CD4-positive, alpha-beta T cell treated with Interferon gamma for 1 hour (primary cell): Measurements from ENCODE around the gene TMA7.
"Not testable (repeated sequence)": the region's sequence is repeated elsewhere in the genome, so short reads cannot be mapped to it uniquely, and the experiment has no call there.

Source experiments
- DNase-seq: peaks from one replicate; pipeline ENCODE4 v3.0.0-alpha.2; 2020

TMA7 gene

DNA sequence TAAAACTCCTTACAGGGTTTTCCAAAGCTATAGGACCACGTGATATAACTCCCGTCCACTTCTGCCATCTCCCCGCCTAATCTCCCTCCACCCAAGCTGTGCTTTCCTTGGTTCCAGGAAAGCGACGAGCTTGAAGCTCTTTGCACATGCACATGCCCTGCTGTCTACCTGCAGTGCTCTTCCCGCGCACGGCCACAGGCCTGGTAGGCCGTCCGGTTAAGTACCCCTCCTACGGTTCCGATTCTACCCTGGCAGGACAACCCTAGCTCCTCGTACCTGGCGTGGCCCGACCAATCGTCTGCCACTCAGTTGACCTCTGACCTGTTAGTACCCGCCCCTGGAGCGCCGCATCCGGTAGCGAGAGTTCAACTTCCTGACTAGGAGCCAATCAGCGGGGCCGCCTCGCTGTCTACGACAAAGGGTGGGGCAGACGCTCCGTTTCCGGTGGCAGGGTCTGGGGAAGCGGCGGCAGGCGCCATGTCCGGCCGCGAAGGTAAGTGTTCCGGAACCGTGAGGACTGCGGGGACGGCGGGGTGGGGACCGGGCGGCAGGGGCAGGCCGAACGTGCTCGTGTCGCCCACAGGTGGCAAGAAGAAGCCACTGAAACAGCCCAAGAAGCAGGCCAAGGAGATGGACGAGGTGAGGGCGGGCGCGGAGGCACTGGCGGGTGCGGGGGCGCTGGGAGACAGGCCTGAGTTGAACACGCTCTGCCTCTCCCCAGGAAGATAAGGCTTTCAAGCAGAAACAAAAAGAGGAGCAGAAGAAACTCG, at the start of gene TMA7, which contains the start of gene CCDC51:
TMA7 (plus strand) TSS at position 438 of the 770 bp plus-strand sequence; CDS start at position 478, 40 bp downstream.
CCDC51 (minus strand) TSS at position 300 of the 770 bp plus-strand sequence. CDS start 4,991 bp downstream, outside the sequence.
- DNase-seq: peak; percentile 98

DNA sequence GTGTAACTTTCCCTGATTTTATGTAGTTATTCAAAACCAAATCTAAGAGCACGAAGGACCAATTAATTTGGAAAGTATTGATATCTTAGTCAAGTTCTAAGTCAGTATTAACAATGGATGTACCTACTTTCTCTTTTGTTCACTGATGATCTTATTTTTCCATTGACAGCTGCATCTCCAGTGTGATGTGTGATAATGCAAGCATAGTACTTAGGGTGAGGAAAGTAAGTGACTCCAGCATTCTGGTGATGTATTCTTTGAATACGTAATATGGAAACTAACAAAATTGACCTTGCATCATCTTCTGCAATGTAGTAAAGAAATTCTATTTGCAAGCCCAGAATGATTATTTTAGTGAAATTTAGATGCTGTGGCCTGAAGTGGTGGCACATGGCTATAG, 45.7 kb upstream of the TMA7 start:
- DNase-seq: no peak

DNA sequence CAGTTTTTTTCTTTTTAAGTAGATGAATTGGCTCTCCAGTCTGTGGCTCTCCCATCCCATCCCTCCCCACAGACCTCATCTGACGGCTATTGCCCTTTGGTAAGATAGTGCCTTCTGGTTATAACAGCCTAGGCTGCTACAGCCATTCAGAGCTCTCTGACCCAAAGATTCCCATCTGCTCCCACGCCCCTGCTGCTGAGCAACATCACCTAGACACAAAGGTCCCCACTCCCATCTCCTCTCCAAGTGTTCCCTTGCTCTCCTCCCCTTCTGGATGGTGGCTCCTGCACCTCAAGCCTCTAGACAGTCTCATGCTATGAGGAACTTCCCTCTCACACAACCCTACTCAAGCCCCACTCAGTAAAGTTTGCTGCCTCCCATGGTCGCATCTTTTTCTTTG, 44.3 kb upstream of the TMA7 start:
- DNase-seq: no peak

DNA sequence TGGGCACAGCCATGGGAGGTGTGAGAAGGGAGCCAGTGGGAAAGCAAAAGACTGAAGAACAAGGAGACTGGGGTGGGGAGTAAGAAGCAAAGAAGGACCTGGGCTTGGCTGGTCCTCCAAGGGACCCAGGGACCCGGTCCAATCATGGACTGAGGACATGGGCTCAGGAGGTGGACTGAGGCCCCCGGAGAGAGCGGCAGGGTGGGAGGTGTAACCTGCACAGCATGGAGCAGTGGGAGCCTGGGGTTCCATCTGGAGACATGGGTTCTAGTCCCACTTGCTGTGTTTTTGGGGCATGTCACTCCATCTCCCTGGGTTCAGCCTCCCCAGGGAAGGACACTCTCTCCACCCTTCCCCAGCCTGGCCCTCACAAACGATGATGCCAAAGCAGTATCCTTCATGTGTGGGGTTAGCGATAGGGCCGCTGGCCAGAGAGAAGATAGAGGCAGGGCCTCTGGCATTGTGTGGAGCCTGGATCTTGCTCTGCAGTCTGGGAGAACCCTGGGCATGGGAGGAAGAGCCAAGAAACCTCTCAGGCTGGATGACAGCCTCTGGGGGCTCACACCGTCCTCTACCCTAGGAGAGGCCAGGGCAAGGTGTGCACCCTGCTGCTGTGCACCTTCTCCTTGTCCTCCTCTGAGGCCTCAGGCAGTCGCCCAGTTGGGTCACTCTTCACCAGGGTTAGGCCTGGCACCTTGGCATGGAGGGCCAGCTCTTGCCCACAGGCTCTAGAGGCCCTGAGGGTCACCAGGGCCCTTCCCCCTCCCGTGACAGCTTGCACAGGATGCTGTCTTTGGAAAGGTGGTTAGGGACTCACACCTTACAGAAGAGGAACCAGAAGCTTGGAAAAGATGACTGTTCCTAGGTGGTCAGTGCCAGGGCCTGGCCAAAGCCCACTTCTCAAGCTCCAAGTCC, 42.0 kb upstream of the TMA7 start:
- no peak for DNase-seq

DNA sequence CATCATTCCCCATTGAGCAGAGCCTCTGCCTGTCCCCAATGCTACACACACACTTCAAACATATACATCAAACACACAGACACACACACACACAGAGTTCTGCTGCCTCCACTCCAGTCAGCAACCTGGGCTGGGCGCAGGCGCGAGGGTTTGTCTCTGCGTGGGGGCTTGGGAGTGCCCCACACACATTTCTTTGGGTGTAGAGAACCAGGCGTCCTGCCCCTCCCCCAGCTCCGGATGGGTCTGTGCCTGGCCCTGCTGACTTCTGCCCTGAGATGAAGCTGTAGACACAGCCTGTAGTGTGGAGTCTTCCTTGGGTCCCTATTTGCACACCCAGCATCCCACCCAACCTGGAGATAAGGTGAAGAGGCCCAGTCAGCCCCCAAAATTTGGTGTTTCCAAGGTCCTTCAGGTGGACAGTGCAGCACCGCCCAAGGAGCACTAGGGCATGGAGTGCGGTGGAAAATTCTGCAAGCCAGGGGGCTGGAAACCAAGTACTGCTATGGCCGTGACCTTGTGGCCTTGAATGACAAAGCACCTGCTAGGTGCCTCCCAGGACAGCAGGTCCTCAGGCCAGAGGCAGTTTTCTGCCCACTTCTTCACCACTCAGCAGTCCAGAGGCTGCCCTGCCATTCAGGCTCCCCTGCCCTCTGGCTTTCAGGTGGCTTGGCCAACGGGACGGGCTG, 41.2 kb upstream of the TMA7 start:
- no peak for DNase-seq

DNA sequence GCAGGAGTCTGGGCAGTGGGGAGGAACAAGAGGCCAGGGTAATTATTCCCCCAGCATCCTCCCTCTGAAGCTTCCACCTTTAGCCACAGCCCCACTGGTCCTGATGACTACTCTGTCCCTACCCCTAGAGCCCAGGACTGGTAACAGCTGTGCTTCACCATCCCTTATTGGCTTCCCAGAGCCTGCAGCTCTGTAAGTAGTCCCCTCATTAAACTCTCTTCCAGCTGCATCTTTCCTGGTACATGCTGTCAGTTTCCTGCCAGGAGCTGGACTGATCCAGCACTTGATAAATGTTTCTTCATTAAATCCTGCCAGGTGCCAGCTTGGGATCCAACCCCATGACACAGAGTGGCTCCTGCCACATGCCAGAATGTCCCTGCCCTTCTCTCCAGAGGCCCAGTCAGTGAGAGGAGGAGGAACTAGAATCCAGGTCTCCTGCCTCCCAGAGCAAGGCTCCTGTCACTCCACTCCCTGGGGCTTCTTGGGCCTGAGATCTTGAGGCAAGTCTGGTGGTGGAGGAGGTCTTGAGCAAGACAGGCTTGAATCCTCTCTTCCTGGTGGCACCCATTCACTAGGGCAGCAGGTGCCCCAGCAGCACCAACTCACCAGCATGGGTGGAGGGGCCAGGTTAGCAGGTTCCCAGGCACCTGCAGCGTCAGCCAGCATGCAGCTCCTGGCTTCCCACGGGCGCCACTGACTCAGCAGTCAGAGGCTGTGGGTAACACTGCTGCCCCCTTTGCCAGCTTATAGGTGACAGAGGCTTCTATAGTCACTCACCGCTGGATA, 40.5 kb upstream of the TMA7 start:
- DNase-seq: no peak

DNA sequence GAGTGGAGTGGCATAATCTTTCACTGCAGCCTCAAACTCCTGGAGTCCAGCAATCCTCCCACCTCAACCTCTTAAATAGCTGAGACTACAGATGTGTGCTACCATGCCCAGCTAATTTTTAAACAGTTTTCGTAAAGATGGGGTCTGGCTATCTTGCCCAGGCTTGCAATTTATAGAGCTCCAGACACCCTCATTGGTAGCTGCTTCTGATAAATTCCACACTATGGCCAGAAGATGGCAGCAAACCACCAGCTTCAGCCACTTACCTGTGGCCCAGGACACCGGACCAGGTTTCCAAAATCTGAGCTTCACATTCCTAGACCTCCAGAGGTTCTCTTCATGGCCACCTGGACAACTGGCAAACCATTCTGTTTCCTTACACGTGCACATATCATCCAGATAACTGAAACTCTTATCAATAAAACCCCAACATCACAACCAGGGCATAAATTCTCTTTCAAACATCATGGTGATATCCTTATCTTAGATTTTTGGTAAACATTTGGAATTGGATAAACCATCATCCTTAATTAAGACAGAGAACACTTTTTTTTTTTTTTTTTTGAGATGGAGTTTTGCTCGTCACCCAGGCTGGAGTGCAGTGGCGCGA, 39.1 kb upstream of the TMA7 start:
- DNase-seq: peak; percentile 65

DNA sequence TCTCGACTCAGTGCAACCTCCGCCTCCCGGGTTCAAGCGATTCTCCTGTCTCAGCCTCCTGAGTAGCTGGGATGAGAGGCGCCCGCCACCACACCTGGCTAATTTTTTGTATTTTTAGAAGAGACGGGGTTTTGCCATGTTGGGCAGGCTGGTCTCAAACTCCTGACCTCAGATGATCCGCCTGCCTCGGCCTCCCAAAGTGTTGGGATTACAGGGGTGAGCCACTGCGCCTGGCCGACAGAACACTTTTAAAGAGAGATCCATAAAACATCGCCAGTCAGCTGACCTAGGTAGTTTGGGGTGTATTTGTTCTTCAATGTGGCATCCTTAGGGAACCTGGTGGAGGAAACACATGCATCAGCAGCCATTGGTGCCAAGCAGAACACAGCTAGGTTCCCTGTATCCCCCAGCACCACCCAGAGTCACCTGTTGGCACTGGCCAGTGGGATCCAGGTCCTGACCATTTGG, 38.6 kb upstream of the TMA7 start:
- DNase-seq: not testable (repeated sequence)

DNA sequence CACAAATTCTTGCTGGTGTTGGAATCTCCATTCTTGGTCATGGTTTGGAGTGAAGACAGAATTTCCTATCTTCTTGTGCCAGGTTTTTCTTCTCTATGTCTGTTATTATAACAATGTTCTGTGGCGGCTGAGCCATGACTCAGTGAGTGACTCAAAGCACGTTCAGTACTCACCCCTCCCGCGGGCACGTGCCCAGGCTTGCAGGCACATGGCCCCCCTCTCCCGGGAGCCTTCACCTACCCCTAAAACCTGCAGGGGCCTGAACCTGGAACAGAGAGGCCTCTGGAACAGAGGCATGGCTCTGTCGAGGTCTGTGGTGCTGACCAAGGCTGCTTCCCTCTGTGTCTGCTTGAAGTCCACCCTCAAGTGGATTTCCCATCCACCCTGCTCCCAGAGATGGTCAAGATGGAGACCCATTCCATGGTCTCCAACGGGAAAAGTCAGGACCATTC, 37.8 kb upstream of the TMA7 start:
- DNase-seq: no peak

DNA sequence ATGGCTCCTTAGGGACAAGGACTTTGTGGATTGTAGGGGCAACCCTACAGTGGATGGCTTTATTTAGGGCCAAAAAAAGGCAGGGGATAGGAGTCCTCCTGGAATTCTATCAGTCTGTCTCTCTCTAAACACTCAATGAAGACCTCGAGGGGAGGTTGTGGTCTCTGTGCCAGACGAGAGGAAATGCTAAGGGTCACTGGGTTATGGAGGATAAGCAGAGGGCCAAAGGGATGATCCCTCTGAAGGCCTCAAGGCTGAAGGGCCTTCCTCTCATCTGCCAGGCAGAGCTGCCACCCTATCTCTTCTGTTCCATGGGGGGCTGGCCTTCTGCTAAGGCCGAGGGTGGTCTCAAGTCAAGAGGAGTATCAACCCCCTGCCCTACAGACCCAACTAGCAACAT, 37.1 kb upstream of the TMA7 start:
- no peak for DNase-seq

DNA sequence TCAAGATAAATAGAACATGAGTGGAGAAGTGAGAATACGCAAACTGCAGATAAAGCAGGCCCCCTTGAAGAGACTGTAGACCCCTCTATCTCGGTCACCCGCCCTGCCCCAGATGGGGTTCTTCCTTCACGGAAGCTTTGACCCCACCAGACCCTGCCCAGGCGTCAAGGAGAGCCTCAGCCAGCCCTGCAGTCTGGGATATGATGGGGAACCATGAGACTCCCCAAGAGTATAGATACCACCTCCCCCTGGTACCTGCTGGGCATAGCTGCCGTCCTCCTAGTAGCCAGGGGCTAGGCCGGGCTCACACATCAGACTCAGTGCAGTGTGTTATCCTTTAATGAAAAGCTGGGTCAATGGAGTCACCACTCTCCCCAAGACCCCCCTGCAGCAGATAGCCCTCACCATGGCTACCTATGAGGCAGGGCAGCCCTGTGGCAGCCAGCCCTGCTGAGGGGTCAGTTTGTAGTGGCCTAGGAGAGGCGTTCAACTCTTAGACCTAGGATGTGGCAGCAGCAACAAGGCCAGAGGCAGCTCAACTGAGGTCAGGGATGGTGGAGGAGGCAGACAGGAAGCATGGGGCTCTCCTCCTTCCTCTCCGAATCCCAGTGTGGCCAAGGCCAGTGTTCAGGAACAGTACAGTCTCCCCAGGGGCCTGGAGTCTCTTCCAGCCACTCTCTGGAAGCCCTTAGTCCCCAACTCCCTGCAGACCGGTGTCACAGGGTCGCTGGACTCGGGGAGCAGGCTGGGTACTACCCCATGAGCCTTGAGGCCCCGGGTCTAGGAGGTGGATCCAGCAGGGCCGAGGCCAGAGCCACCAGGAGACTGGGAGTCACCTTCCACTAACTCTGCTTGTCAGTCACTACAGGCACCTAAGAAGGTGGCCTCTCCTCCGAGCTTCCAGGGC, 36.3 kb upstream of the TMA7 start:
- DNase-seq: no peak

DNA sequence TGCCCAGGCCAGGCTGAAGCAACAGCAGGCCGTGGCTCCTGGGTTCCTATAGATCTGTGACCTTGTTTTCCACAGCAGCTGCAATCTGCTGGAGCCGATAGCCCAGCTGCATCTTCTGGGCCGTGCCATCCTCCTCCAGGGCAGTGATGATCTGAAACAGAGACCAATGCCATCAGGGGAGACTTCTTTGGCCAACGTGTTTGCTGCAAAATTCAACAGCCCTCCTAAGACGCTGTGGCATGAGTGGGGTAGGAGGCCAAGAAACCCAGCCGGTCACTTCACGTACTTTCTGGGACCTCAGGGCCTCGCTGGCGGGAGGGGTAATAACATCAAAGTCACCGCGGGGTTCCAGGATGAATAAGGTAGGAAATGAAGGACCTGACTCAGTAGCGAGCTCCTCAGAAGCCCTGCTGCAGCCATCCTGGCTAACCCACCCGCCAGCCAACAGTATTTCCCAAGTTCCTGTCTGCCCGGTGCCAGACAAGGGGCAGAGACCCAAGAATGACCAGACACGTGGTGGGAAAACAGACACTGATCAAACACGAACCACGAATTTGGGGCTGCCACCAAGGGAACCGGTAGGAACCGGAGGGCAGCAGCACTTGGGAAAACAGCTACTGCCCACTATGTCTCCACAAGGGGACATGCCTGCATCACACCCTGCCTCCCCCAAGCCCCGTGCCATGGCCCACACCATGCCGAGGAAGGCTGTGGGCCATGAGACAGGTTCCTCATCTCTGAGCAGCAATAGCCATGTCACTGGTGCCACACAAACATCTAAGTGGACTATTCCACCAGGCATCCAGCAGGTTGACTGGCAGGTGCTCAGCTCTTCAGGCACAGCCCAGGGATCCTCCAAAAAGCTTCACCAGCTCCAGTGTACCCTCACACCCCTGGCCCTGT, 35.4 kb upstream of the TMA7 start:
- DNase-seq: no peak

DNA sequence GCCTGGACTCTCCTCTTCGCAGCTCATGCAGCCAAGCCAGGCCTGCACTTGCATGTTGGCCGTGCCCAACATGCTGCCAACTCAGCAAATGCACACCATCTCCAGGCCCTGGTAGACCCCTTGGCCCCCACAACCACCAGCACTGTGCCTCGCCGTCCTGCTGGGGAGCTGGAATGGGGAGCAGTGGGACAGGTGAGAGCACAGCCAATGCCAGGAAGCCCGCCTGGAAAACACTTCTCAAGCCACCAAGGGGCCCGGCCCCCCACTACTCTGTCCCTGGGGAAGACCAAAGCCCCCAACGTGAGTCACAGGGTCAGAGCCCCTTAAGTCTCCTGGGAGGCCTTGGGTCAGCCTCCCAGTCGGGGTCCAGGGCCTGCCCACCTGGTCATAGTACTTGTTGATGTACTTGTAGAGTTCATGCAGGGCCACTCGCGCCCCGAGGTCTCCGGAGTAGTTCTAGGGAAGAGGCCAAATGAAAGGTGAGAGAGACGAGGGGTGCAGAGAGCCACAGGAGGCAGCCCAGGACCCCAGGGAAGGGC, 34.6 kb upstream of the TMA7 start:
- no peak for DNase-seq

DNA sequence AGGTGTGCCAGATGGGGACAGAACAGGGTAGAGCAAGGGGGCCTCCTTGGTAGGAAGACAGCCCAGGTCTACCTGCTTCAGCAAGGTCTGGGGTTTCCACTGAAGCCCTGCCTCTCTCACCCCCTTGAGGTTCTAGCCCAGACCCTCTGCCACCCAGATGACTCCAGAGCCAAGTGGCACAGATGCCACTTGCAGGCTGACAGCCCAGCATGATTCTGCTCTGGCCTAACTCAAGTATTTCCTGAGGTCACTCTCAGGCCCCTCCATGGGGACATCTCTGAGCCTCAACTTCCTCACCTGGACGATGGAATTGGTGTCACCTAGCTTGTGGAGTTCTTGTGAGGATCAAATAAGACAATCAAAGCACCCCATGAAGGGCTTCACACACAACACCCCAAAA, 34.1 kb upstream of the TMA7 start:
- no peak for DNase-seq

DNA sequence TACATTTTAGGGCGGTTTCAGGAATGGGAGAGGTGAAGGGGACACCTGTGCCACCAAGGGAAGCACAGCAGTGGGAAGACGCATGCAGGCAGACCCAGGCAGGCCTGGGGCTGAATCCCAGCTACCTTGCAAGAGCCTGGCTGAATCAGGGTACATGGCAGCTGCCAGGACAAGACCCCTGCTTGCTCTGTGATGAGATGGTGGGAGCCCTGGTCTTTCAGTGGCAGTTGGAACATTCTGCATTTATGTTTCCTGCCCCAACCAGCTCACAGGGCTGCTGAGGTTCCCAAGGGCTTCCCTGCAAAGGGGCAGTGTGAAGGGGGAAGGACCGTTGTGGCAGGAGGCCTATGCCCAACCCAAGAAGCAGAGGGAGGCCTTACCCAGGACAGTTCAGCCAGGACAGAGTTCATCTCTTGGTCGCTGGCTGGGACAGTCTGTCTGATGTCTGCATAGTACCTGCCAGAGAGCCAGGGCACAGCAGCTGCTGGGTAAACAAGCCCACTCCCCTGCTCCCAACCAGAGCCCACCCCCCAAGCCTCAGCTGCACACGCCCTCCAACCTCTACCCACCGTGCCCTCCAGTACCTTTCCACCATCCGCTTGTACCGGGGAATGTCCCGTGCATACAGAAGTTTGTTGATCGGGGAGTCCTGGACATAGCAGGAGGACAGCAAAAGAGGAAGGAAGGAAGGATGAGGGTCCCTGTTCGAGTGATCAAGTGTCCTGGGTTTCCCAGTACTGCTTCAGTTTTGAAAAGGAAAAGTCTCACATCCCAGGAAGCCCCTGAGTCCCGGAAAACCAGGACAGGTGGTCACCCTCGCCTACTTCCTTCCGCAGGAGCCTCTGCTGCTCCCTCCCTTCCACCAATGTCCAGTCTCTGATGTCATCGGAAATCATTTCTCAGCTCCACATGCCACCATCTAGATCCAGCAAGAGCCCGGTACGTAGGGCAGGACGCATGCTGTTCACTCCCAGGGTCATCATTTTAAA, 33.3 kb upstream of the TMA7 start:
- DNase-seq: no peak

DNA sequence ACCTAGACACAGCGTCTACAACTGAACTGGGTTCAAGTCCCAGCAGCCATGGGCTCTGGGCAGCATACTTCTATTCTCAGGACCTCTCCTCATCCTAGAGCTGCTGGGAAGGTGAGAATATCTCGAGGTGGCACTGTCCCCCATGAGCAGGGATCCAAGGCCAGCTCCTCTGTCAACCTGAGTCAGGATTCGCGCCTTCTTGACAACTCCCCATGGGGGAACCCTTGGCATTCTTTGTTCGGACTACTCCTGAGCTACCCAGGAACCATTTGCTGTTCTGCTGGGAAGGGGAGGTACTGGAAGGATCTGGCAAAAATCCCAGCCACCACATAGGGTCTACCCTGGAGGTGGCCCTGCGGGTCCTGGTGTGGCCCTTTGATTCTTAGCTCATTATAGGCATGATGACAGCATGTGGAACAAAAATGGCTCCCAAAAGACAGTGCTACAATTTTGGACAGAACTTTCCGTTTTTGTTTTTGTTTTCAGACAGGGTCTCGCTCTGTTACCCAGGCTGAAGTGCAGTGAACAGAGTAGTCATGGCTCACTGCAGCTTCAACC, 32.4 kb upstream of the TMA7 start:
- no peak for DNase-seq

DNA sequence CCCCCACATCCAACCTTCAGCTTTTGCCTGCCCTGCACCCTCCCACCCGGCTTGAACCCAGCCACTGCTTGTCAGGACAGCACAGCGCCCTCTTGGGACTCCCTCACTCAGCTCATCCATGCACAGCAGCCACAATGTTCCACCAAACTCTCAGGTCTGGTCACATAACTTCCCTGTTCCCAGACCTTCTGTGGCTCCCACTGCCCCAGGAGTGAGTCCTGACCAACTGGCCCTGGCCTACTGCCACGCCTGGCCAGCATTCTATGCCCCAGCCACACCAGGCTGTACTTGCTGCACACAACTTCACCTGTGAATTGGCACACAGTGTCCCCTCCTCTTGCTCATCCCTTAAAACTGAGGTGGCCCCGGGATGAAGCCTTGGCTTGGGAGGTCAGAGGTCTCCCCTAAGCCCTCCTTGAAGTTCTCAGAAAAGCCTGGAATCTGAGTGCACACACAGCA, 31.2 kb upstream of the TMA7 start:
- no peak for DNase-seq
